Activated T-cell treated with anti-CD3 and anti-CD28 coated beads, Interleukin-2, amount 50 U/mL, for 24 hours (primary cell): Measurements from ENCODE around the gene SLC31A2.
A peak's percentile ranks its signal among the peaks of the same experiment; 100 is the strongest.

Source experiments
- DNase-seq: peaks from one replicate; pipeline ENCODE4 v3.0.0-alpha.2; 2020
- H3K27ac Mint-ChIP-seq: 2 replicates; pipeline ENCODE4 v1.8.0; 2020; ENCODE audit warnings: mild to moderate bottlenecking, mixed read lengths
- H3K27me3 Mint-ChIP-seq: 2 replicates; pipeline ENCODE4 v1.8.0; 2020; ENCODE audit warnings: mixed read lengths
- H3K36me3 Mint-ChIP-seq: 2 replicates; pipeline ENCODE4 v1.8.0; 2020; ENCODE audit warnings: low read depth, mixed read lengths
- H3K4me1 Mint-ChIP-seq: 2 replicates; pipeline ENCODE4 v1.8.0; 2020; ENCODE audit warnings: low read depth, mixed read lengths
- H3K4me3 Mint-ChIP-seq: 2 replicates; pipeline ENCODE4 v1.8.0; 2020; ENCODE audit warnings: mild to moderate bottlenecking, moderate library complexity, mixed read lengths
- H3K9me3 Mint-ChIP-seq: 2 replicates; pipeline ENCODE4 v1.8.0; 2020; ENCODE audit warnings: mixed read lengths

SLC31A2 gene

GRCh38 chr9:113160571-113160970 lies 9.8 kb downstream of the SLC31A2 start:
- Mint-ChIP-seq H3K36me3 (peaks cover 69% of the 10 kb centered on the region), H3K4me3 (no peak overlapping the region), H3K4me1 (peaks cover 12% of the 10 kb centered on the region), H3K27me3 (no peaks in the 10 kb centered on the region), H3K27ac (peak overlapping the region; percentile 12), H3K9me3 (no peaks in the 10 kb centered on the region)
- DNase-seq = no peak

- Mint-ChIP-seq H3K4me1 (no peaks in the 10 kb centered on the region), H3K27ac (peak overlapping the region; percentile 29), H3K9me3 (no peaks in the 10 kb centered on the region), H3K36me3 (peaks cover 87% of the 10 kb centered on the region), H3K27me3 (no peaks in the 10 kb centered on the region), H3K4me3 (no peak overlapping the region)
- DNase-seq = no peak
Observed at GRCh38 chr9:113163001-113163400, 12.2 kb downstream of the SLC31A2 start.

GRCh38 chr9:113164536-113165300 lies 13.9 kb downstream of the SLC31A2 start:
- H3K36me3 Mint-ChIP-seq = peaks cover 91% of the 10 kb centered on the region
- no peak for DNase-seq
- no peaks in the 10 kb centered on the region for H3K27me3 Mint-ChIP-seq
- H3K9me3 Mint-ChIP-seq = no peaks in the 10 kb centered on the region
- H3K27ac Mint-ChIP-seq = peak overlapping the region; percentile 34
- no peaks in the 10 kb centered on the region for H3K4me1 Mint-ChIP-seq
- H3K4me3 Mint-ChIP-seq = no peak overlapping the region

GRCh38 chr9:113166039-113166438 lies 15.2 kb downstream of the SLC31A2 start:
- peaks cover 97% of the 10 kb centered on the region for H3K36me3 Mint-ChIP-seq
- H3K4me3 Mint-ChIP-seq = no peak overlapping the region
- H3K27me3 Mint-ChIP-seq = no peaks in the 10 kb centered on the region
- no peaks in the 10 kb centered on the region for H3K4me1 Mint-ChIP-seq
- H3K27ac Mint-ChIP-seq = peak overlapping the region; percentile 48
- DNase-seq = no peak
- H3K9me3 Mint-ChIP-seq = no peaks in the 10 kb centered on the region

GRCh38 chr9:113168809-113169208 lies 18.0 kb downstream of the SLC31A2 start:
- no peak for DNase-seq
- no peak overlapping the region for H3K27ac Mint-ChIP-seq
- no peaks in the 10 kb centered on the region for H3K4me1 Mint-ChIP-seq
- H3K36me3 Mint-ChIP-seq = peaks cover 96% of the 10 kb centered on the region
- H3K9me3 Mint-ChIP-seq = peaks cover 7% of the 10 kb centered on the region
- H3K4me3 Mint-ChIP-seq = no peak overlapping the region
- no peaks in the 10 kb centered on the region for H3K27me3 Mint-ChIP-seq

GRCh38 chr9:113173341-113173740 lies 22.5 kb downstream of the SLC31A2 start:
- DNase-seq = no peak
- no peaks in the 10 kb centered on the region for H3K27me3 Mint-ChIP-seq
- peaks cover 94% of the 10 kb centered on the region for H3K36me3 Mint-ChIP-seq
- H3K9me3 Mint-ChIP-seq = peaks cover 7% of the 10 kb centered on the region
- no peak overlapping the region for H3K27ac Mint-ChIP-seq
- H3K4me1 Mint-ChIP-seq = no peaks in the 10 kb centered on the region
- H3K4me3 Mint-ChIP-seq = no peak overlapping the region

GRCh38 chr9:113176803-113177202 lies 26.0 kb downstream of the SLC31A2 start:
- DNase-seq = no peak
- peaks cover 7% of the 10 kb centered on the region for H3K9me3 Mint-ChIP-seq
- peaks cover 90% of the 10 kb centered on the region for H3K36me3 Mint-ChIP-seq
- no peak overlapping the region for H3K27ac Mint-ChIP-seq
- no peak overlapping the region for H3K4me3 Mint-ChIP-seq
- H3K27me3 Mint-ChIP-seq = no peaks in the 10 kb centered on the region
- no peaks in the 10 kb centered on the region for H3K4me1 Mint-ChIP-seq

GRCh38 chr9:113177251-113177650 lies 26.4 kb downstream of the SLC31A2 start:
- Mint-ChIP-seq H3K4me3 (no peak overlapping the region), H3K36me3 (peaks cover 90% of the 10 kb centered on the region), H3K9me3 (peaks cover 7% of the 10 kb centered on the region), H3K4me1 (no peaks in the 10 kb centered on the region), H3K27me3 (no peaks in the 10 kb centered on the region), H3K27ac (no peak overlapping the region)
- DNase-seq = no peak

GRCh38 chr9:113178087-113178486 lies 27.3 kb downstream of the SLC31A2 start:
- H3K4me1 Mint-ChIP-seq = no peaks in the 10 kb centered on the region
- no peak for DNase-seq
- no peak overlapping the region for H3K4me3 Mint-ChIP-seq
- H3K9me3 Mint-ChIP-seq = no peaks in the 10 kb centered on the region
- no peaks in the 10 kb centered on the region for H3K27me3 Mint-ChIP-seq
- H3K27ac Mint-ChIP-seq = no peak overlapping the region
- H3K36me3 Mint-ChIP-seq = peaks cover 90% of the 10 kb centered on the region

- H3K9me3 Mint-ChIP-seq = no peaks in the 10 kb centered on the region
- H3K36me3 Mint-ChIP-seq = peaks cover 93% of the 10 kb centered on the region
- DNase-seq = no peak
- no peak overlapping the region for H3K27ac Mint-ChIP-seq
- H3K27me3 Mint-ChIP-seq = no peaks in the 10 kb centered on the region
- H3K4me3 Mint-ChIP-seq = no peak overlapping the region
- H3K4me1 Mint-ChIP-seq = no peaks in the 10 kb centered on the region
Observed at GRCh38 chr9:113179839-113180238, 29.0 kb downstream of the SLC31A2 start.

GRCh38 chr9:113181165-113181564 lies 30.4 kb downstream of the SLC31A2 start:
- peaks cover 93% of the 10 kb centered on the region for H3K36me3 Mint-ChIP-seq
- H3K27me3 Mint-ChIP-seq = no peaks in the 10 kb centered on the region
- no peak for DNase-seq
- no peaks in the 10 kb centered on the region for H3K4me1 Mint-ChIP-seq
- H3K9me3 Mint-ChIP-seq = no peaks in the 10 kb centered on the region
- no peak overlapping the region for H3K4me3 Mint-ChIP-seq
- no peak overlapping the region for H3K27ac Mint-ChIP-seq

GRCh38 chr9:113183956-113184488 lies 33.2 kb downstream of the SLC31A2 start:
- Mint-ChIP-seq H3K4me3 (no peak overlapping the region), H3K9me3 (no peaks in the 10 kb centered on the region), H3K36me3 (peaks cover 96% of the 10 kb centered on the region), H3K27me3 (no peaks in the 10 kb centered on the region), H3K4me1 (no peaks in the 10 kb centered on the region), H3K27ac (no peak overlapping the region)
- no peak for DNase-seq

GRCh38 chr9:113184539-113184938 lies 33.7 kb downstream of the SLC31A2 start:
- Mint-ChIP-seq H3K9me3 (no peaks in the 10 kb centered on the region), H3K36me3 (peaks cover 94% of the 10 kb centered on the region), H3K4me3 (no peak overlapping the region), H3K27ac (peak overlapping the region; percentile 51), H3K27me3 (no peaks in the 10 kb centered on the region), H3K4me1 (no peaks in the 10 kb centered on the region)
- DNase-seq = no peak

- no peak overlapping the region for H3K4me3 Mint-ChIP-seq
- no peak overlapping the region for H3K27ac Mint-ChIP-seq
- no peaks in the 10 kb centered on the region for H3K27me3 Mint-ChIP-seq
- DNase-seq = no peak
- H3K4me1 Mint-ChIP-seq = no peaks in the 10 kb centered on the region
- H3K36me3 Mint-ChIP-seq = peaks cover 93% of the 10 kb centered on the region
- H3K9me3 Mint-ChIP-seq = no peaks in the 10 kb centered on the region
Observed at GRCh38 chr9:113185271-113185670, 34.5 kb downstream of the SLC31A2 start.

- DNase-seq = no peak
- Mint-ChIP-seq H3K4me1 (no peaks in the 10 kb centered on the region), H3K9me3 (no peaks in the 10 kb centered on the region), H3K27me3 (no peaks in the 10 kb centered on the region), H3K4me3 (no peak overlapping the region), H3K36me3 (peaks cover 91% of the 10 kb centered on the region), H3K27ac (peak overlapping the region; percentile 50)
Observed at GRCh38 chr9:113186137-113186755, 35.4 kb downstream of the SLC31A2 start.
